ENCODE measurements around the gene AOPEP. TPM values are rescaled to one million over a fixed set of nuclear protein-coding genes. Genes with fewer than 3 reads are reported as not detected.

The AOPEP gene
- total and polyA plus RNA-seq, 4 donors: 29.0 to 121 (median 60.0) TPM

GRCh38 chr9:94991961-94992907, 265.7 kb downstream of the AOPEP start:
- 89 to 90% methylated on average over 15 of the region's 15 CpGs for WGBS, 2 donors
- Histone ChIP-seq H3K36me3 (ENCODE audit: control insufficient read depth in 4 of 4, insufficient read depth in 4 of 4, low read length in 4 of 4) (peaks cover 0 to 4% (median under 1%) of the 10 kb centered on the region in 4 donors), H3K27me3 (ENCODE audit: control insufficient read depth in 3 of 3, insufficient read depth in 3 of 3, low read length in 2 of 3) (no peaks in the 10 kb centered on the region), H3K4me1 (ENCODE audit: control insufficient read depth in 5 of 5, insufficient read depth in 5 of 5, low read length in 5 of 5) (peaks cover 0 to 50% (median 0%) of the 10 kb centered on the region in 5 donors), H3K9ac (ENCODE audit: insufficient read depth in 1 of 2, low read length in 2 of 2) (no peak overlapping the region), H3K9me3 (ENCODE audit: control insufficient read depth in 4 of 4, insufficient read depth in 3 of 4, low read length in 3 of 4) (no peaks in the 10 kb centered on the region), H3K4me3 (no peak overlapping the region), H3K27ac (ENCODE audit: low read depth in 1 of 2, low read length in 1 of 2) (no peak overlapping the region)
- TF ChIP-seq, protein P1, sequence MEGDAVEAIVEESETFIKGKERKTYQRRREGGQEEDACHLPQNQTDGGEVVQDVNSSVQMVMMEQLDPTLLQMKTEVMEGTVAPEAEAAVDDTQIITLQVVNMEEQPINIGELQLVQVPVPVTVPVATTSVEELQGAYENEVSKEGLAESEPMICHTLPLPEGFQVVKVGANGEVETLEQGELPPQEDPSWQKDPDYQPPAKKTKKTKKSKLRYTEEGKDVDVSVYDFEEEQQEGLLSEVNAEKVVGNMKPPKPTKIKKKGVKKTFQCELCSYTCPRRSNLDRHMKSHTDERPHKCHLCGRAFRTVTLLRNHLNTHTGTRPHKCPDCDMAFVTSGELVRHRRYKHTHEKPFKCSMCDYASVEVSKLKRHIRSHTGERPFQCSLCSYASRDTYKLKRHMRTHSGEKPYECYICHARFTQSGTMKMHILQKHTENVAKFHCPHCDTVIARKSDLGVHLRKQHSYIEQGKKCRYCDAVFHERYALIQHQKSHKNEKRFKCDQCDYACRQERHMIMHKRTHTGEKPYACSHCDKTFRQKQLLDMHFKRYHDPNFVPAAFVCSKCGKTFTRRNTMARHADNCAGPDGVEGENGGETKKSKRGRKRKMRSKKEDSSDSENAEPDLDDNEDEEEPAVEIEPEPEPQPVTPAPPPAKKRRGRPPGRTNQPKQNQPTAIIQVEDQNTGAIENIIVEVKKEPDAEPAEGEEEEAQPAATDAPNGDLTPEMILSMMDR (IDR thresholded peaks at IDR 0.05; ENCODE audit: control extremely low read depth, extremely low read depth): no peak
- DNase-seq: no peak
- ATAC-seq (ENCODE audit: insufficient read depth, low FRiP score): no peak

DNA sequence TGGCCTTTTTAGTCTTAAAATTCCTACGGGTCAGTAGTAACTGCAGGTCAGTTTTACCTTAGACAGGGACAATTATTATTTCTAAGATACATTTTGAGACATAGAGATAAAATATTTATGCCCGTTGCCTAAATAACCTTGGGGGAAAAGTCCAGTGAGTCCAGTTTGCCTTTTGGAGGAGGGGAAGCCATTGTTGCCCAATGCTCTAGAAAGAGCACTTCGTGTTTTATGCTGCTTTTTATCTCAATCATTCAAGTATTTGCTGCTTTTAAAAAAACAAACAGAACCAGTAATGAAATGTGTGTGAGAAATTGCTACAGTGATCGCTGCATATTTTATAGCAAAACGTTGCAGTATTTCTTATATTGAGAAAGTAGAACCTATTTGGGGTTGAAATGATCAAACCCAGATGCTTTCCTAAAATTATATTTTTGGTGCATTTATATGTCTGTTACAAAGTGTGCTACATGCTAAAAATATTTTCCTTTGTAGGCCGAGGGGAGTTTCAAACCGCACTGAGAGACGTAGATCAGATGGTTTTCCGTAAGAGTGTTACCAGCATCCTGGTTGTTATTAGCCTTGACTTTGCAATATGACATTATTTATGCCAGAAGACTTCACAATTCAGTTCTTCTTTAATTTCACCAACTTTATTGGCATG, 266.8 kb downstream of the AOPEP start:
- Histone ChIP-seq H3K4me1 (ENCODE audit: control insufficient read depth in 5 of 5, insufficient read depth in 5 of 5, low read length in 5 of 5) (peaks cover 0 to 50% (median 0%) of the 10 kb centered on the region in 5 donors), H3K9me3 (ENCODE audit: control insufficient read depth in 4 of 4, insufficient read depth in 3 of 4, low read length in 3 of 4) (no peaks in the 10 kb centered on the region), H3K4me3 (no peak overlapping the region), H3K36me3 (ENCODE audit: control insufficient read depth in 4 of 4, insufficient read depth in 4 of 4, low read length in 4 of 4) (peaks cover 0 to 4% (median under 1%) of the 10 kb centered on the region in 4 donors), H3K27me3 (ENCODE audit: control insufficient read depth in 3 of 3, insufficient read depth in 3 of 3, low read length in 2 of 3) (no peaks in the 10 kb centered on the region), H3K9ac (ENCODE audit: insufficient read depth in 1 of 2, low read length in 2 of 2) (peak overlapping the region in 1 of 2 donors; percentile 11), H3K27ac (ENCODE audit: low read depth in 1 of 2, low read length in 1 of 2) (no peak overlapping the region)
- no peak for ATAC-seq (ENCODE audit: insufficient read depth, low FRiP score)
- DNase-seq: peak in 2 of 3 donors; percentile 60 to 68
- TF ChIP-seq, protein P1 (IDR thresholded peaks at IDR 0.05; ENCODE audit: control extremely low read depth, extremely low read depth): no peak
- WGBS, 2 donors: 71 to 85% methylated on average over 9 of the region's 9 CpGs

GRCh38 chr9:94993821-94994165, 267.3 kb downstream of the AOPEP start:
- H3K4me1 ChIP-seq (ENCODE audit: control insufficient read depth in 5 of 5, insufficient read depth in 5 of 5, low read length in 5 of 5): peaks cover 0 to 50% (median 0%) of the 10 kb centered on the region in 5 donors
- TF ChIP-seq, protein P1 (IDR thresholded peaks at IDR 0.05; ENCODE audit: control extremely low read depth, extremely low read depth): no peak
- H3K27ac ChIP-seq (ENCODE audit: low read depth in 1 of 2, low read length in 1 of 2): peak overlapping the region in 1 of 2 donors; percentile 52
- H3K9me3 ChIP-seq (ENCODE audit: control insufficient read depth in 4 of 4, insufficient read depth in 3 of 4, low read length in 3 of 4): no peaks in the 10 kb centered on the region
- no peak overlapping the region for H3K4me3 ChIP-seq
- WGBS, 2 donors: 87 to 92% methylated on average over 7 of the region's 7 CpGs
- H3K36me3 ChIP-seq (ENCODE audit: control insufficient read depth in 4 of 4, insufficient read depth in 4 of 4, low read length in 4 of 4): peaks cover 0 to 4% (median under 1%) of the 10 kb centered on the region in 4 donors
- DNase-seq (no peak), ATAC-seq (ENCODE audit: insufficient read depth, low FRiP score) (no peak)
- H3K9ac ChIP-seq (ENCODE audit: insufficient read depth in 1 of 2, low read length in 2 of 2): peak overlapping the region in 1 of 2 donors; percentile 11
- no peaks in the 10 kb centered on the region for H3K27me3 ChIP-seq (ENCODE audit: control insufficient read depth in 3 of 3, insufficient read depth in 3 of 3, low read length in 2 of 3)
